Measurements from ENCODE around the gene HIVEP3.

Gene HIVEP3

DNA sequence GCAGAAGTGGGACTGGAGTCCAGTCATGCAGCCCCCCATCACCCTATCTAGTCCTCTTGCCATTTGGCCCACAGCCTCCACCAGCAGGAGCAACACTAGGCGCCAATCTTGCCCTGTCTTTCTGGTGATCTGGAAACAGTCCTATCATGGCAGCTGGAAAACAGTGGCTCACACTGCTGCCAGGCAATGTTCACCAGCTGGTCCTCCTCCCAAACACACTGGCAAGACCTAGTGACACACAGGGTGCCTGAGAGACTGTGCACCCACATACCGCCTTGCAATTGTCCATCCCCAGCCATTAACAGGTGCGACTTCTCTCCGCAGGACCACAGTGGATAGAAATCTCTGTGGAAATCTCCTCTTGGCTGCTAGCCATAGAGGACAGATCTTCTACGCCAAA lies 105.5 kb downstream of the HIVEP3 start:
- Histone ChIP-seq H3K27me3 (replicated peaks; ENCODE audit: insufficient read depth, low read length) (no peaks in the 10 kb centered on the region), H3K4me3 (ENCODE audit: low read length) (no peak overlapping the region), H3K9me3 (replicated peaks; ENCODE audit: insufficient read depth, low read length) (no peaks in the 10 kb centered on the region), H3F3A (ENCODE audit: insufficient read depth, low read length) (no peaks in the 10 kb centered on the region), H4K20me1 (ENCODE audit: insufficient read depth, low read length) (no peaks in the 10 kb centered on the region), H3K79me2 (ENCODE audit: low read length) (no peaks in the 10 kb centered on the region), H3K36me3 (replicated peaks; ENCODE audit: insufficient read depth, low read length) (no peaks in the 10 kb centered on the region), H3K4me1 (ENCODE audit: low read length) (peaks cover 20% of the 10 kb centered on the region), H3K9ac (ENCODE audit: low read length) (no peak overlapping the region), H3K9me2 (replicated peaks; ENCODE audit: insufficient read depth, low read length) (no peaks in the 10 kb centered on the region), H3K27ac (ENCODE audit: low read length) (no peak overlapping the region), H3K4me2 (ENCODE audit: low read depth, low read length) (no peak overlapping the region), H2AFZ (ENCODE audit: low read length) (no peak overlapping the region)
- DNase-seq: no peak
- no peak for TF ChIP-seq EZH2phosphoT487 (IDR thresholded peaks at IDR 0.05; ENCODE audit: low read length)
- TF ChIP-seq EZH2 (optimal IDR thresholded peaks at IDR 0.05; ENCODE audit: low read depth, low read length): no peak
- TF ChIP-seq, protein P1, sequence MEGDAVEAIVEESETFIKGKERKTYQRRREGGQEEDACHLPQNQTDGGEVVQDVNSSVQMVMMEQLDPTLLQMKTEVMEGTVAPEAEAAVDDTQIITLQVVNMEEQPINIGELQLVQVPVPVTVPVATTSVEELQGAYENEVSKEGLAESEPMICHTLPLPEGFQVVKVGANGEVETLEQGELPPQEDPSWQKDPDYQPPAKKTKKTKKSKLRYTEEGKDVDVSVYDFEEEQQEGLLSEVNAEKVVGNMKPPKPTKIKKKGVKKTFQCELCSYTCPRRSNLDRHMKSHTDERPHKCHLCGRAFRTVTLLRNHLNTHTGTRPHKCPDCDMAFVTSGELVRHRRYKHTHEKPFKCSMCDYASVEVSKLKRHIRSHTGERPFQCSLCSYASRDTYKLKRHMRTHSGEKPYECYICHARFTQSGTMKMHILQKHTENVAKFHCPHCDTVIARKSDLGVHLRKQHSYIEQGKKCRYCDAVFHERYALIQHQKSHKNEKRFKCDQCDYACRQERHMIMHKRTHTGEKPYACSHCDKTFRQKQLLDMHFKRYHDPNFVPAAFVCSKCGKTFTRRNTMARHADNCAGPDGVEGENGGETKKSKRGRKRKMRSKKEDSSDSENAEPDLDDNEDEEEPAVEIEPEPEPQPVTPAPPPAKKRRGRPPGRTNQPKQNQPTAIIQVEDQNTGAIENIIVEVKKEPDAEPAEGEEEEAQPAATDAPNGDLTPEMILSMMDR (IDR thresholded peaks at IDR 0.05; ENCODE audit: low read length): no peak

DNA sequence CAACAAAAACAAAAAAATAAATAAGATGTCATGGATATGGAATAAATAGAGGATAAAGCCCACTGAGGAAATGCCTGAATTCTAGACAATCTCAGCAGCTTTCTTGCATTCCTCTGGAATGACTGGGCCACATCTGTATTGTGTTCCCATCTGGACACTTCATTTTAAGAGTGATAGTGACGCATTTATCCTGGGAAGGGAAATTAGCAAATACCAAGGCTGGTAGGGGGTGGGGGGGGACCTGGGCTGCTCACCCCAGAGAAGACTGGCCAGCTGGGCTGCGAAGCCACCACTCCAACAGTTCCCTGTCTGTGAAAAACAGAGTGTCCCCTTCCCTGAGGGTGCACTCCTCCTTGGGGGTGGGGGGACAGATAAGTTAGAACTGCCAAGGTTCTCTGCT lies 106.3 kb downstream of the HIVEP3 start:
- H3K36me3 ChIP-seq (replicated peaks; ENCODE audit: insufficient read depth, low read length): no peaks in the 10 kb centered on the region
- H3K79me2 ChIP-seq (ENCODE audit: low read length): no peaks in the 10 kb centered on the region
- no peak overlapping the region for H3K9ac ChIP-seq (ENCODE audit: low read length)
- no peaks in the 10 kb centered on the region for H3K9me2 ChIP-seq (replicated peaks; ENCODE audit: insufficient read depth, low read length)
- no peak overlapping the region for H3K27ac ChIP-seq (ENCODE audit: low read length)
- H3K4me1 ChIP-seq (ENCODE audit: low read length): peaks cover 20% of the 10 kb centered on the region
- TF ChIP-seq EZH2phosphoT487 (IDR thresholded peaks at IDR 0.05; ENCODE audit: low read length) (no peak), EZH2 (optimal IDR thresholded peaks at IDR 0.05; ENCODE audit: low read depth, low read length) (no peak)
- TF ChIP-seq, protein P1 (IDR thresholded peaks at IDR 0.05; ENCODE audit: low read length): no peak
- H3K4me2 ChIP-seq (ENCODE audit: low read depth, low read length): peak overlapping the region; percentile 36; the same call in 1 of the 2 replicates
- no peak for DNase-seq
- no peaks in the 10 kb centered on the region for H3K27me3 ChIP-seq (replicated peaks; ENCODE audit: insufficient read depth, low read length)
- H3F3A ChIP-seq (ENCODE audit: insufficient read depth, low read length): no peaks in the 10 kb centered on the region
- no peaks in the 10 kb centered on the region for H3K9me3 ChIP-seq (replicated peaks; ENCODE audit: insufficient read depth, low read length)
- H4K20me1 ChIP-seq (ENCODE audit: insufficient read depth, low read length): no peaks in the 10 kb centered on the region
- no peak overlapping the region for H3K4me3 ChIP-seq (ENCODE audit: low read length)
- H2AFZ ChIP-seq (ENCODE audit: low read length): no peak overlapping the region

DNA sequence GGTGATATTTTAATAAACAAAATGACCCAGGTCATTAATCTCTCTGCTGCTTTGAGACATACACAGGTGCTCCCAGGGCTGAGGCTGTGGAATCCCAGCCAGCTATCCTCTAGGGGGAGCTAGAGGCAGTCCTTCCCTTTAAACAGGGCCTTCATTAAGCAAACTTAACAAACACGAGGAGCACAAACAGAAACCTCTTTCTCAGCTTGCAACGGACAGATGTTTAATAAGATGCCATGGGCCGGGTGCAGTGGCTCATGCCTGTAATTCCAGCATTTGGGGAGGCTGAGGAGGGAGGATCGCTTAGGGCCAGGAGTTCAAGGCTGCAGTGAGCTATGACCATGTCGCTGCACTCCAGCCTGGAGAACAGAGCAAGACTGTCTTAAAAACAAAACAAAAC lies 106.7 kb downstream of the HIVEP3 start:
- no peak overlapping the region for H3K27ac ChIP-seq (ENCODE audit: low read length)
- no peaks in the 10 kb centered on the region for H3F3A ChIP-seq (ENCODE audit: insufficient read depth, low read length)
- DNase-seq: peak; percentile 79
- no peaks in the 10 kb centered on the region for H3K9me3 ChIP-seq (replicated peaks; ENCODE audit: insufficient read depth, low read length)
- peaks cover 20% of the 10 kb centered on the region for H3K4me1 ChIP-seq (ENCODE audit: low read length)
- TF ChIP-seq, protein P1 (IDR thresholded peaks at IDR 0.05; ENCODE audit: low read length): peak; percentile 79
- TF ChIP-seq EZH2phosphoT487 (IDR thresholded peaks at IDR 0.05; ENCODE audit: low read length): no peak
- H3K4me3 ChIP-seq (ENCODE audit: low read length): no peak overlapping the region
- no peaks in the 10 kb centered on the region for H4K20me1 ChIP-seq (ENCODE audit: insufficient read depth, low read length)
- no peaks in the 10 kb centered on the region for H3K27me3 ChIP-seq (replicated peaks; ENCODE audit: insufficient read depth, low read length)
- peak overlapping the region; percentile 36; the same call in 1 of the 2 replicates for H3K4me2 ChIP-seq (ENCODE audit: low read depth, low read length)
- H3K9ac ChIP-seq (ENCODE audit: low read length): no peak overlapping the region
- no peaks in the 10 kb centered on the region for H3K36me3 ChIP-seq (replicated peaks; ENCODE audit: insufficient read depth, low read length)
- H3K79me2 ChIP-seq (ENCODE audit: low read length): no peaks in the 10 kb centered on the region
- H3K9me2 ChIP-seq (replicated peaks; ENCODE audit: insufficient read depth, low read length): no peaks in the 10 kb centered on the region
- H2AFZ ChIP-seq (ENCODE audit: low read length): no peak overlapping the region
